A549 (cell line): ENCODE results near the gene CD3E. TPM values are rescaled to one million over a fixed set of nuclear protein-coding genes. Genes with fewer than 3 reads are reported as not detected.

ENCODE experiments used
- ATAC-seq, 2 experiments: fragments of 200-7000 bp in 1 of 2; fragments of >200 bp in 1 of 2; cut with Nextera tagmentation in 1 of 2; cut with Tn5 transposase in 1 of 2; 3 replicates each; pipeline versions ENCODE4 v1.8.0 to v1.9.1; 2018 to 2020; ENCODE audit warnings: mild to moderate bottlenecking in 1 of 2, moderate library complexity in 1 of 2
- CTCF ChIA-PET: fragments of 300-600 bp; sonication (Branson Sonifier 250); formaldehyde crosslinking; extraction: SDS; loops from one replicate; lab custom pipeline; 2021; ENCODE audit warnings: antibody characterized with exemption, inconsistent platforms; lab: Yijun Ruan, JAX
- POLR2A ChIA-PET: fragments of 350-600 bp; formaldehyde crosslinking; extraction: SDS; loops from one replicate; lab custom pipeline; 2021; ENCODE audit warnings: antibody characterized with exemption, inconsistent platforms; lab: Yijun Ruan, JAX
- DNase-seq, 2 experiments: peaks; one replicate each; pipeline versions ENCODE4 v3.0.0 to v3.0.0-alpha.2; 2011 to 2016; ENCODE audit warnings: low read depth in 1 of 2, low spot score in 1 of 2
- FAIRE-seq: peaks from 2 replicates; lab custom pipeline; 2011; peaks lifted over from hg19 to GRCh38; lab: Jason Lieb, UNC
- H3K27ac ChIP-seq, 2 experiments: fragments of >200 bp; sonication (Bioruptor Twin); formaldehyde crosslinking; 3 replicates each; pipeline ENCODE4 v1.5.1; 2016 to 2017
- H3K4me1 ChIP-seq: fragments of >200 bp; sonication (Bioruptor Twin); formaldehyde crosslinking; 3 replicates; pipeline ENCODE4 v1.6.1; 2016
- H3K4me2 ChIP-seq: fragments of >200 bp; sonication (Bioruptor Twin); formaldehyde crosslinking; 3 replicates; pipeline ENCODE4 v1.6.1; 2016
- H3K4me3 ChIP-seq: fragments of >200 bp; sonication (Bioruptor Twin); formaldehyde crosslinking; 3 replicates; pipeline ENCODE4 v1.5.1; 2016
- H3K9me3 ChIP-seq: fragments of >200 bp; sonication (Bioruptor Twin); formaldehyde crosslinking; 3 replicates; pipeline ENCODE4 v1.6.1; 2016
- CBX2 ChIP-seq: fragments of 200-600 bp; sonication (generic); IDR thresholded peaks from 2 replicates; pipeline ENCODE4 v1.6.1; 2016; ENCODE audit warnings: low read depth, mild to moderate bottlenecking, borderline replicate concordance
- CBX8 ChIP-seq: fragments of 200-600 bp; sonication (generic); IDR thresholded peaks from 2 replicates; pipeline ENCODE4 v1.6.1; 2016
- CEBPB ChIP-seq, 2 experiments: fragments of >200 bp in 1 of 2; sonication (Bioruptor Twin) in 1 of 2; formaldehyde crosslinking in 1 of 2; IDR thresholded peaks; 2 replicates each; pipeline ENCODE4 v1.6.1; 2012 to 2016
- CHD2 ChIP-seq: fragments of 150-350 bp; IDR thresholded peaks from 2 replicates; pipeline ENCODE4 v1.6.1; 2014; ENCODE audit warnings: low read length; ENCODE audit not compliant: partially characterized antibody
- CHD4 ChIP-seq: fragments of 200-600 bp; sonication (generic); IDR thresholded peaks from 2 replicates; pipeline ENCODE4 v1.6.1; 2016; ENCODE audit warnings: antibody characterized with exemption, mild to moderate bottlenecking, borderline replicate concordance
- EHF ChIP-seq: fragments of 250-450 bp; sonication (Bioruptor Pico); IDR thresholded peaks from 2 replicates; pipeline ENCODE4 v1.5.0; 2020; ENCODE audit warnings: mild to moderate bottlenecking
- FOSB ChIP-seq: fragments of 250-450 bp; sonication (Bioruptor Pico); IDR thresholded peaks from 2 replicates; pipeline ENCODE4 v1.5.0; 2020; ENCODE audit warnings: mild to moderate bottlenecking, moderate library complexity
- HEYL ChIP-seq: fragments of 250-450 bp; sonication (Bioruptor Pico); IDR thresholded peaks from 2 replicates; pipeline ENCODE4 v1.8.0; 2021; ENCODE audit warnings: mild to moderate bottlenecking, moderate library complexity
- HOXB13 ChIP-seq: fragments of 250-450 bp; sonication (Bioruptor Pico); IDR thresholded peaks from 2 replicates; pipeline ENCODE4 v1.5.0; 2020; ENCODE audit warnings: low read depth, mild to moderate bottlenecking, moderate library complexity
- NPAS2 ChIP-seq: fragments of 250-450 bp; sonication (Bioruptor Pico); IDR thresholded peaks from 2 replicates; pipeline ENCODE4 v1.8.0; 2022; ENCODE audit warnings: mild to moderate bottlenecking, moderate library complexity, borderline replicate concordance
- NR3C1 ChIP-seq: fragments of >200 bp; sonication (Bioruptor Twin); formaldehyde crosslinking; IDR thresholded peaks from 3 replicates; pipeline ENCODE4 v1.6.1; 2017
- RAD21 ChIP-seq, 2 experiments: fragments of >200 bp in 1 of 2; sonication (Bioruptor Twin) in 1 of 2; formaldehyde crosslinking in 1 of 2; IDR thresholded peaks in 1 of 2; conservative IDR thresholded peaks in 1 of 2; 2 replicates in 1 of 2; 3 replicates in 1 of 2; pipeline ENCODE4 v1.6.1; 2012 to 2018; ENCODE audit warnings: inconsistent platforms in 1 of 2
- SMC3 ChIP-seq: fragments of >200 bp; sonication (Bioruptor Twin); formaldehyde crosslinking; IDR thresholded peaks from 3 replicates; pipeline ENCODE4 v1.6.1; 2018; ENCODE audit warnings: inconsistent platforms
- ZC3H11A ChIP-seq: fragments of 450-650 bp; IDR thresholded peaks from 2 replicates; pipeline ENCODE4 v1.6.1; 2014; ENCODE audit warnings: antibody characterized with exemption, mild to moderate bottlenecking
- ZNF302 ChIP-seq: fragments of 250-450 bp; sonication (Bioruptor Pico); IDR thresholded peaks from 2 replicates; pipeline ENCODE4 v1.9.0; 2021; ENCODE audit warnings: inconsistent platforms, mild to moderate bottlenecking, moderate library complexity
- WGBS: methylation state at CpG from one replicate; pipeline ENCODE4 v1.1.6; 2017; ENCODE audit errors: missing lambda C conversion rate; 5-methylcytosine and 5-hydroxymethylcytosine counted together
- polyA plus RNA-seq, 4 experiments: library from polyadenylated mRNA; depleted of rRNA in 3 of 4; stranded (reverse); fragments of >200 nt; fragmentation: RNase III in 1 of 4; extraction: RNeasy Plus Mini Kit Qiagen cat#74134 plus additional on column Dnase treatment in 1 of 4; gene quantifications; 2 replicates in 3 of 4; 3 replicates in 1 of 4; pipeline ENCODE4 v1.2.3, GENCODE V29; 2011 to 2017
- TF ChIP-seq, protein P1 (sequence below): IDR thresholded peaks from 2 replicates; pipeline ENCODE4 v1.6.1; 2012
- TF ChIP-seq, protein P2 (sequence below): fragments of >200 bp; sonication (Bioruptor Twin); formaldehyde crosslinking; IDR thresholded peaks from 3 replicates; pipeline ENCODE4 v1.6.1; 2016
- TF ChIP-seq, protein P3 (sequence below): fragments of 450-650 bp; IDR thresholded peaks from 2 replicates; pipeline ENCODE4 v1.6.1; 2014; ENCODE audit warnings: antibody characterized with exemption
- TF ChIP-seq, protein P4 (sequence below): fragments of 150-350 bp; IDR thresholded peaks from 2 replicates; pipeline ENCODE4 v1.6.1; 2014; ENCODE audit warnings: low read depth, mild to moderate bottlenecking, low read length
- TF ChIP-seq, protein P5 (sequence below): fragments of >200 bp; sonication (Bioruptor Twin); formaldehyde crosslinking; IDR thresholded peaks from 3 replicates; pipeline ENCODE4 v1.5.1; 2016

CD3E gene
- polyA plus RNA-seq, 2 of the 4 experiments (the other 2 are of a cell fraction), result not detected

GRCh38 chr11:118343981-118344515 lies 39.5 kb downstream of the CD3E start, which contains the start of gene CD3G:
Gene CD3G, plus strand, starts transcription at chr11:118344344. Its CDS starts 80 bp downstream, at chr11:118344424.
- ATAC-seq, result no peak
- 48% methylated on average over 6 of the region's 6 CpGs for WGBS

GRCh38 chr11:118349475-118349874 lies 44.9 kb downstream of the CD3E start:
- ChIA-PET CTCF (interaction anchor here (1.0 to 2.0 kb wide), 2 partner anchors 151 to 205 kb away, joined by 3 to 10 read pairs; no protein-coding TSS in a partner anchor), POLR2A (no interaction called here)
- no peak overlapping the region for H3K4me2 ChIP-seq
- 56% methylated on average over 6 of the region's 6 CpGs for WGBS
- TF ChIP-seq ZC3H11A, result no peak
- TF ChIP-seq, protein P1, sequence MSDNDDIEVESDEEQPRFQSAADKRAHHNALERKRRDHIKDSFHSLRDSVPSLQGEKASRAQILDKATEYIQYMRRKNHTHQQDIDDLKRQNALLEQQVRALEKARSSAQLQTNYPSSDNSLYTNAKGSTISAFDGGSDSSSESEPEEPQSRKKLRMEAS, result no peak
- TF ChIP-seq, protein P2, sequence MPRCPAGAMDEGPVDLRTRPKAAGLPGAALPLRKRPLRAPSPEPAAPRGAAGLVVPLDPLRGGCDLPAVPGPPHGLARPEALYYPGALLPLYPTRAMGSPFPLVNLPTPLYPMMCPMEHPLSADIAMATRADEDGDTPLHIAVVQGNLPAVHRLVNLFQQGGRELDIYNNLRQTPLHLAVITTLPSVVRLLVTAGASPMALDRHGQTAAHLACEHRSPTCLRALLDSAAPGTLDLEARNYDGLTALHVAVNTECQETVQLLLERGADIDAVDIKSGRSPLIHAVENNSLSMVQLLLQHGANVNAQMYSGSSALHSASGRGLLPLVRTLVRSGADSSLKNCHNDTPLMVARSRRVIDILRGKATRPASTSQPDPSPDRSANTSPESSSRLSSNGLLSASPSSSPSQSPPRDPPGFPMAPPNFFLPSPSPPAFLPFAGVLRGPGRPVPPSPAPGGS, result no peak
- no peak for TF ChIP-seq NPAS2 (CRISPR knock-in tag)
- TF ChIP-seq FOSB (CRISPR knock-in tag), result no peak
- no peak for TF ChIP-seq CBX8
- no peak for TF ChIP-seq CHD2
- TF ChIP-seq CBX2, result no peak
- TF ChIP-seq, protein P3, sequence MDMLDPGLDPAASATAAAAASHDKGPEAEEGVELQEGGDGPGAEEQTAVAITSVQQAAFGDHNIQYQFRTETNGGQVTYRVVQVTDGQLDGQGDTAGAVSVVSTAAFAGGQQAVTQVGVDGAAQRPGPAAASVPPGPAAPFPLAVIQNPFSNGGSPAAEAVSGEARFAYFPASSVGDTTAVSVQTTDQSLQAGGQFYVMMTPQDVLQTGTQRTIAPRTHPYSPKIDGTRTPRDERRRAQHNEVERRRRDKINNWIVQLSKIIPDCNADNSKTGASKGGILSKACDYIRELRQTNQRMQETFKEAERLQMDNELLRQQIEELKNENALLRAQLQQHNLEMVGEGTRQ, result no peak
- TF ChIP-seq NR3C1, result no peak
- TF ChIP-seq, protein P4, sequence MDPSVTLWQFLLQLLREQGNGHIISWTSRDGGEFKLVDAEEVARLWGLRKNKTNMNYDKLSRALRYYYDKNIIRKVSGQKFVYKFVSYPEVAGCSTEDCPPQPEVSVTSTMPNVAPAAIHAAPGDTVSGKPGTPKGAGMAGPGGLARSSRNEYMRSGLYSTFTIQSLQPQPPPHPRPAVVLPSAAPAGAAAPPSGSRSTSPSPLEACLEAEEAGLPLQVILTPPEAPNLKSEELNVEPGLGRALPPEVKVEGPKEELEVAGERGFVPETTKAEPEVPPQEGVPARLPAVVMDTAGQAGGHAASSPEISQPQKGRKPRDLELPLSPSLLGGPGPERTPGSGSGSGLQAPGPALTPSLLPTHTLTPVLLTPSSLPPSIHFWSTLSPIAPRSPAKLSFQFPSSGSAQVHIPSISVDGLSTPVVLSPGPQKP, result no peak
- no peak for TF ChIP-seq CHD4
- no peak for TF ChIP-seq HOXB13 (CRISPR knock-in tag)
- no peak overlapping the region for H3K27ac ChIP-seq
- DNase-seq, result no peak
- ATAC-seq, result no peak
- no peaks in the 10 kb centered on the region for H3K4me1 ChIP-seq
- H3K4me3 ChIP-seq, result no peak overlapping the region
- no peak for FAIRE-seq
- H3K9me3 ChIP-seq, result no peaks in the 10 kb centered on the region

More at GRCh38 chr11:118343981-118344515, 39.5 kb downstream of the CD3E start, which contains the start of gene CD3G:
- no peaks in the 10 kb centered on the region for H3K4me1 ChIP-seq
- POLR2A ChIA-PET, result no interaction called here
- TF ChIP-seq HEYL (CRISPR knock-in tag), result no peak
- no peak within 1 kb of the TSS for H3K4me3 ChIP-seq
- H3K27ac ChIP-seq, result no peak within 1 kb of the TSS
- H3K9me3 ChIP-seq, result no peaks in the 10 kb centered on the region
- FAIRE-seq (no peak), DNase-seq (no peak)
- no peak within 1 kb of the TSS for H3K4me2 ChIP-seq
- CTCF ChIA-PET, result no interaction called here

GRCh38 chr11:118353084-118353710 lies 48.7 kb downstream of the CD3E start:
- peak; percentile 51 for TF ChIP-seq SMC3
- no peak for TF ChIP-seq EHF (CRISPR knock-in tag)
- no peak for TF ChIP-seq CEBPB (IDR thresholded peaks at IDR 0.05)
- TF ChIP-seq, protein P5, sequence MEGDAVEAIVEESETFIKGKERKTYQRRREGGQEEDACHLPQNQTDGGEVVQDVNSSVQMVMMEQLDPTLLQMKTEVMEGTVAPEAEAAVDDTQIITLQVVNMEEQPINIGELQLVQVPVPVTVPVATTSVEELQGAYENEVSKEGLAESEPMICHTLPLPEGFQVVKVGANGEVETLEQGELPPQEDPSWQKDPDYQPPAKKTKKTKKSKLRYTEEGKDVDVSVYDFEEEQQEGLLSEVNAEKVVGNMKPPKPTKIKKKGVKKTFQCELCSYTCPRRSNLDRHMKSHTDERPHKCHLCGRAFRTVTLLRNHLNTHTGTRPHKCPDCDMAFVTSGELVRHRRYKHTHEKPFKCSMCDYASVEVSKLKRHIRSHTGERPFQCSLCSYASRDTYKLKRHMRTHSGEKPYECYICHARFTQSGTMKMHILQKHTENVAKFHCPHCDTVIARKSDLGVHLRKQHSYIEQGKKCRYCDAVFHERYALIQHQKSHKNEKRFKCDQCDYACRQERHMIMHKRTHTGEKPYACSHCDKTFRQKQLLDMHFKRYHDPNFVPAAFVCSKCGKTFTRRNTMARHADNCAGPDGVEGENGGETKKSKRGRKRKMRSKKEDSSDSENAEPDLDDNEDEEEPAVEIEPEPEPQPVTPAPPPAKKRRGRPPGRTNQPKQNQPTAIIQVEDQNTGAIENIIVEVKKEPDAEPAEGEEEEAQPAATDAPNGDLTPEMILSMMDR, result peak; percentile 51
- TF ChIP-seq ZNF302 (CRISPR knock-in tag), result no peak
- peak; percentile 38 to 55; a peak in 4 of 5 replicates for TF ChIP-seq RAD21 (conservative IDR thresholded peaks at IDR 0.05 in 1 of 2, IDR thresholded peaks at IDR 0.05 in 1 of 2)
- no peak overlapping the region for H3K27ac ChIP-seq
- DNase-seq, result no peak
- H3K9me3 ChIP-seq, result no peaks in the 10 kb centered on the region
- ATAC-seq, result no peak
- FAIRE-seq, result no peak
- CTCF ChIA-PET, result interaction anchor here (0.6 to 2.8 kb wide), 15 partner anchors 10 to 328 kb away, joined by 3 to 18 read pairs (median 3); no protein-coding TSS in a partner anchor
- H3K4me2 ChIP-seq, result peak overlapping the region; percentile 42; the same call in 2 of the 3 replicates
- 4% methylated on average over 4 of the region's 6 CpGs for WGBS
- no peak overlapping the region for H3K4me3 ChIP-seq
- POLR2A ChIA-PET, result no interaction called here
- H3K4me1 ChIP-seq, result no peaks in the 10 kb centered on the region
